Endothelial cell of umbilical vein (primary cell): ENCODE results near the gene TLR4. TPM values are rescaled to one million over a fixed set of nuclear protein-coding genes. Genes with fewer than 3 reads are reported as not detected.

ENCODE experiments used
- BruUV-seq: library from RNA; stranded (reverse); fragments of 400-500 nt; replicated peaks from 2 replicates; lab custom pipeline; 2021; lab: Mats Ljungman, UMichigan
- CTCF ChIA-PET: fragments of 300-600, 350-600 bp; sonication (Branson Sonifier 250); formaldehyde crosslinking; loops from one replicate; lab custom pipeline; 2021; ENCODE audit warnings: antibody characterized with exemption, inconsistent platforms; lab: Charles Lee
- POLR2A ChIA-PET: fragments of 300-600, 350-600 bp; sonication (Branson Sonifier 250); formaldehyde crosslinking; loops from one replicate; lab custom pipeline; 2021; ENCODE audit warnings: antibody characterized with exemption, inconsistent platforms; lab: Charles Lee
- DNase-seq: peaks from one replicate; pipeline ENCODE4 v3.0.0-alpha.2; 2011; ENCODE audit warnings: low read depth, low spot score
- FAIRE-seq: peaks from 2 replicates; lab custom pipeline; 2011; peaks lifted over from hg19 to GRCh38; lab: Jason Lieb, UNC
- H2AFZ ChIP-seq: 2 replicates; pipeline ENCODE4 v1.6.0; 2012; ENCODE audit warnings: low read depth, low read length, control low read depth, inconsistent platforms
- H3K27ac ChIP-seq: 2 replicates; pipeline ENCODE4 v1.5.1; 2011; ENCODE audit warnings: low read depth, mild to moderate bottlenecking, control low read depth, low read length, moderate library complexity; ENCODE audit not compliant: insufficient read depth
- H3K27me3 ChIP-seq, 2 experiments: 2 replicates each; pipeline versions ENCODE4 v1.6.0 to v1.6.1; 2011; ENCODE audit warnings: low read length in 2 of 2, mixed read lengths in 1 of 2; ENCODE audit not compliant: control insufficient read depth in 2 of 2, insufficient read depth in 2 of 2
- H3K36me3 ChIP-seq, 2 experiments: 2 replicates in 1 of 2; 3 replicates in 1 of 2; pipeline ENCODE4 v1.5.1; 2011; ENCODE audit warnings: low read length in 2 of 2, mild to moderate bottlenecking in 1 of 2, moderate library complexity in 1 of 2; ENCODE audit not compliant: control insufficient read depth in 2 of 2, insufficient read depth in 2 of 2; ENCODE audit errors: extremely low read depth in 1 of 2
- H3K4me1 ChIP-seq: 3 replicates; pipeline ENCODE4 v1.5.1; 2011; ENCODE audit warnings: mild to moderate bottlenecking, low read length; ENCODE audit not compliant: control insufficient read depth, insufficient read depth; ENCODE audit errors: extremely low read depth
- H3K4me2 ChIP-seq: 2 replicates; pipeline ENCODE4 v1.6.1; 2011; ENCODE audit warnings: low read length, control low read depth, mixed read lengths; ENCODE audit not compliant: insufficient read depth
- H3K4me3 ChIP-seq, 3 experiments: fragments of 200-600 bp in 1 of 3; sonication (generic), shearing (Covaris generic) in 1 of 3; replicated peaks in 1 of 3; 2 replicates each; pipeline ENCODE4 v1.5.1; 2011 to 2016; ENCODE audit warnings: control low read depth in 3 of 3, low read length in 3 of 3, mild to moderate bottlenecking in 2 of 3, inconsistent platforms in 1 of 3, low read depth in 1 of 3, moderate library complexity in 1 of 3; ENCODE audit not compliant: insufficient read depth in 1 of 3
- H3K79me2 ChIP-seq: 2 replicates; pipeline ENCODE4 v1.6.0; 2012; ENCODE audit warnings: low read length, inconsistent platforms; ENCODE audit not compliant: control insufficient read depth, insufficient read depth
- H3K9ac ChIP-seq: replicated peaks from 2 replicates; pipeline ENCODE3; 2011; ENCODE audit warnings: low read length, control low read depth; ENCODE audit not compliant: insufficient read depth; ENCODE audit errors: extremely low read depth
- H3K9me1 ChIP-seq: replicated peaks from 3 replicates; pipeline ENCODE4 v1.6.0; 2011; ENCODE audit warnings: mild to moderate bottlenecking, low read length; ENCODE audit not compliant: control insufficient read depth, insufficient read depth; ENCODE audit errors: extremely low read depth
- H3K9me3 ChIP-seq: replicated peaks from 2 replicates; pipeline ENCODE4 v1.5.1; 2012; ENCODE audit warnings: low read length, inconsistent platforms; ENCODE audit not compliant: control insufficient read depth, insufficient read depth
- H4K20me1 ChIP-seq: replicated peaks from 2 replicates; pipeline ENCODE3; 2011; ENCODE audit warnings: mild to moderate bottlenecking, low read length; ENCODE audit not compliant: control insufficient read depth, insufficient read depth; ENCODE audit errors: extremely low read depth
- CTCF ChIP-seq, 2 donors: IDR thresholded peaks; 1 replicate in 1 of 2; 2 replicates in 1 of 2; pipeline ENCODE4 v1.5.1; 2011; ENCODE audit warnings: low read length in 2 of 2, mild to moderate bottlenecking in 2 of 2, moderate library complexity in 2 of 2, control low read depth in 1 of 2, inconsistent platforms in 1 of 2, low read depth in 1 of 2; ENCODE audit not compliant: insufficient read depth in 1 of 2; ENCODE audit errors: extremely low read depth in 1 of 2
- EZH2 ChIP-seq: IDR thresholded peaks from 2 replicates; pipeline ENCODE4 v1.6.1; 2012; ENCODE audit warnings: borderline replicate concordance, low read depth, mild to moderate bottlenecking, moderate library complexity, low read length, inconsistent platforms; ENCODE audit not compliant: severe bottlenecking
- FOS ChIP-seq: IDR thresholded peaks from 2 replicates; pipeline ENCODE4 v1.6.1; 2011; ENCODE audit warnings: mild to moderate bottlenecking, low read length, moderate library complexity, borderline replicate concordance; ENCODE audit not compliant: insufficient read depth
- GATA2 ChIP-seq: IDR thresholded peaks from 2 replicates; pipeline ENCODE4 v1.7.0; 2011; ENCODE audit warnings: low read depth, mild to moderate bottlenecking, moderate library complexity, mixed read lengths, low read length; ENCODE audit not compliant: insufficient read length, insufficient read depth
- JUN ChIP-seq: IDR thresholded peaks from 2 replicates; pipeline ENCODE4 v1.6.1; 2011; ENCODE audit warnings: borderline replicate concordance, low read depth; ENCODE audit not compliant: insufficient read length, insufficient read depth
- MYC ChIP-seq: IDR thresholded peaks from one replicate; pipeline ENCODE4 v1.6.1; 2011; ENCODE audit warnings: mild to moderate bottlenecking, low read depth, low read length
- POLR2A ChIP-seq: IDR thresholded peaks from 2 replicates; pipeline ENCODE4 v1.6.1; 2012; ENCODE audit warnings: low read depth, mild to moderate bottlenecking, control low read depth, low read length
- POLR2AphosphoS5 ChIP-seq: IDR thresholded peaks from 2 replicates; pipeline ENCODE4 v1.6.1; 2012; ENCODE audit warnings: low read depth, mild to moderate bottlenecking, control low read depth, low read length, moderate library complexity; ENCODE audit not compliant: insufficient read depth
- dilution Hi-C: fragments of 300-500 bp; cut with MboI; formaldehyde crosslinking; loops from one replicate; pipeline ENCODE4 v1.15.0; 2019; ENCODE audit warnings: low sequenced_read_pairs; ENCODE audit not compliant: extremely low pct_ligation_motif_present
- intact Hi-C: fragments of 100-400 bp; cut with micrococcal nuclease; formaldehyde crosslinking; loops from one replicate; pipeline ENCODE4 v1.10.0; 2022
- polyA plus RNA-seq, 4 experiments: library from polyadenylated mRNA; depleted of rRNA in 3 of 4; stranded (reverse) in 3 of 4; unstranded in 1 of 4; fragments of >200 nt; gene quantifications; 2 replicates each; pipeline versions ENCODE4 v1.2.1 to v1.2.3, GENCODE V29; 2011 to 2012; ENCODE audit warnings: missing spikeins in 1 of 4
- total RNA-seq: library from RNA; stranded (reverse); gene quantifications from 2 replicates; pipeline ENCODE4 v1.2.3, GENCODE V29; 2021
- TF ChIP-seq, protein P1 (sequence below): IDR thresholded peaks from 2 replicates; pipeline ENCODE4 v1.6.1; 2011; ENCODE audit not compliant: insufficient read depth, insufficient read length

The TLR4 gene
- total and polyA plus RNA-seq, 2 donors (not counting 3 experiments of a cell fraction or from before 2014, with no cell fraction given), result 18.2 to 38.6 TPM

DNA sequence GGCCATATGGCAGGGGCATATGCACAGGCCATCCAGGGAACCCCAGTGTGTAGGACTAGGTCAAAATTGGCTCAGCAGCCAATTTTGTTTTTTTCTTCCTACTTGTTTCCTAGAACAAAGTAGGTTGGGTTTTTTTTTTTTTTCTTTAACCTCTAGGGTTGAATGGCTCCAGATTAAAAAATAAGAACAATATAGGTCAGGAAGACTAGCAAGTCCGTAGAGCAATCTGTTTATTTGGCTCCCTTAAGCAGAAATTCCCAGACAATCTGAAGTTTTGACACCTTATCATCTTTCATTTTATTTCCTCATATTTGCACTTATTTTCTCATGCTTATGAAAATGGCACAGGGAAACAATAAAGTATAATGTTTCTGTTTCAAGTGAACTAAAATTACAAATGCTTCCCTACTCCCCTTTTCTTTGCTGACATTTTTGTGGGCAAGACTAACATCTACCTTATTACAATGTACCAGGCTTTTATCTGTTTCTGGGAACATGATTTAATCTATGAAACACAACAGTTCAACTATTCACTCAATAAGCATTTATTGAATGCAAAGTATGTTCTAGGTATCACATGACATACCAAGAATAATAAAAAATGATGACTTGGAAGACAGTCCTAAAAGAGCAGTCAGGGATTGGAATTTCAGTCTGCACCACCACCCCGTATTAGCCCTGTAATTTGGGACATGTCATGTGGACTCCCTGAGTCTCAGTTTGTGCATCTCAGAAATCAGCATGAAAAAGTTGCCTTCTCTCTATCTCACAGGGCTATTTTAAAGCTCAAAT lies 30.5 kb downstream of the TLR4 start:
- POLR2A ChIA-PET, result no interaction called here
- dilution Hi-C loops, result no loop called here
- H3K27me3 ChIP-seq, result no peaks in the 10 kb centered on the region
- no peak for TF ChIP-seq POLR2A
- no peak for TF ChIP-seq GATA2
- TF ChIP-seq EZH2, result no peak
- TF ChIP-seq FOS, result no peak
- no peak for TF ChIP-seq CTCF (IDR thresholded peaks at IDR 0.05; ENCODE audit: extremely low read depth in 1 of 2, insufficient read depth in 1 of 2, low read depth in 1 of 2, low read length in 2 of 2)
- no peak for TF ChIP-seq POLR2AphosphoS5
- TF ChIP-seq MYC, result no peak
- TF ChIP-seq, protein P1, sequence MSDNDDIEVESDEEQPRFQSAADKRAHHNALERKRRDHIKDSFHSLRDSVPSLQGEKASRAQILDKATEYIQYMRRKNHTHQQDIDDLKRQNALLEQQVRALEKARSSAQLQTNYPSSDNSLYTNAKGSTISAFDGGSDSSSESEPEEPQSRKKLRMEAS, result no peak
- no peak for TF ChIP-seq JUN
- no peak overlapping the region for H3K4me2 ChIP-seq
- H3K9me3 ChIP-seq, result no peaks in the 10 kb centered on the region
- H4K20me1 ChIP-seq, result no peaks in the 10 kb centered on the region
- no peaks in the 10 kb centered on the region for H3K4me1 ChIP-seq
- DNase-seq, result no peak
- no peaks in the 10 kb centered on the region for H3K9me1 ChIP-seq
- no peak overlapping the region for H3K27ac ChIP-seq
- CTCF ChIA-PET, result no interaction called here
- H3K36me3 ChIP-seq, result no peaks in the 10 kb centered on the region
- H2AFZ ChIP-seq, result no peak overlapping the region
- intact Hi-C loops, result no loop called here
- no TSS peak for BruUV-seq
- no peak overlapping the region for H3K4me3 ChIP-seq
- no peaks in the 10 kb centered on the region for H3K79me2 ChIP-seq
- no peak for FAIRE-seq
- no peak overlapping the region for H3K9ac ChIP-seq
